MV-4-11 (cell line): Measurements from ENCODE around the gene ARHGEF10L.

ENCODE experiments used
- DNase-seq: peaks from one replicate; lab custom pipeline; 2025; lab: John Stamatoyannopoulos, UW

The ARHGEF10L gene

GRCh38 chr1:17568014-17568900 lies 28.8 kb downstream of the ARHGEF10L start:
- DNase-seq = no peak

GRCh38 chr1:17569200-17570139 lies 30.0 kb downstream of the ARHGEF10L start:
- peak; percentile 95 for DNase-seq

- no peak for DNase-seq
Measured at GRCh38 chr1:17570228-17570627, 30.7 kb downstream of the ARHGEF10L start.

GRCh38 chr1:17572264-17572985 lies 32.9 kb downstream of the ARHGEF10L start:
- DNase-seq = no peak

GRCh38 chr1:17573518-17574041 lies 34.1 kb downstream of the ARHGEF10L start:
- DNase-seq = no peak

GRCh38 chr1:17574516-17574915 lies 35.0 kb downstream of the ARHGEF10L start:
- DNase-seq = no peak

- DNase-seq = no peak
Measured at GRCh38 chr1:17575797-17576518, 36.5 kb downstream of the ARHGEF10L start.

- DNase-seq = no peak
Measured at GRCh38 chr1:17576519-17576853, 37.0 kb downstream of the ARHGEF10L start.

- DNase-seq = no peak
Measured at GRCh38 chr1:17577907-17578297, 38.4 kb downstream of the ARHGEF10L start.

- peak; percentile 24 for DNase-seq
Measured at GRCh38 chr1:17579951-17580939, 40.7 kb downstream of the ARHGEF10L start.

GRCh38 chr1:17581389-17582123 lies 42.1 kb downstream of the ARHGEF10L start:
- peak; percentile 83 for DNase-seq

- no peak for DNase-seq
Measured at GRCh38 chr1:17582124-17582774, 42.8 kb downstream of the ARHGEF10L start.

- DNase-seq = no peak
Measured at GRCh38 chr1:17584539-17584938, 45.0 kb downstream of the ARHGEF10L start.

GRCh38 chr1:17585266-17585987 lies 45.9 kb downstream of the ARHGEF10L start:
- DNase-seq = no peak

GRCh38 chr1:17586172-17586964 lies 46.9 kb downstream of the ARHGEF10L start:
- DNase-seq = peak; percentile 81

- DNase-seq = no peak
Measured at GRCh38 chr1:17587693-17588047, 48.2 kb downstream of the ARHGEF10L start.
